ENCODE data around the gene MRPL24.

The MRPL24 gene

GRCh38 chr1:156742801-156743200, 1.9 kb upstream of the MRPL24 start:
- no peak for DNase-seq

- no peak for DNase-seq
Observed at GRCh38 chr1:156742017-156742416, 1.1 kb upstream of the MRPL24 start.

- DNase-seq: no peak
Observed at GRCh38 chr1:156741481-156741983, 644 bp upstream of the MRPL24 start.

- DNase-seq: no peak
Observed at GRCh38 chr1:156740237-156740740, 599 bp downstream of the MRPL24 start.

- no peak for DNase-seq
Observed at GRCh38 chr1:156738916-156739315, 2.0 kb downstream of the MRPL24 start.

- DNase-seq: no peak
Observed at GRCh38 chr1:156738407-156738806, 2.5 kb downstream of the MRPL24 start.

- DNase-seq: no peak
Observed at GRCh38 chr1:156733989-156734584, 6.8 kb downstream of the MRPL24 start.

- peak; percentile 96 for DNase-seq
Observed at GRCh38 chr1:156728599-156729462, 12.1 kb downstream of the MRPL24 start, which contains the start of gene ISG20L2. Gene ISG20L2 (minus strand): TSS chr1:156728766. CDS start chr1:156727652, 1,114 bp downstream.

GRCh38 chr1:156727926-156728598, 12.8 kb downstream of the MRPL24 start, which contains the start of gene METTL25B:
Gene METTL25B (plus strand): TSS chr1:156728469. CDS start chr1:156729105, 636 bp downstream.
- no peak for DNase-seq

- no peak for DNase-seq
Observed at GRCh38 chr1:156727492-156727891, 13.4 kb downstream of the MRPL24 start.

- no peak for DNase-seq
Observed at GRCh38 chr1:156726549-156727226, 14.2 kb downstream of the MRPL24 start.

GRCh38 chr1:156725683-156726280, 15.1 kb downstream of the MRPL24 start:
- peak; percentile 93 for DNase-seq

GRCh38 chr1:156721535-156721934, 19.4 kb downstream of the MRPL24 start:
- no peak for DNase-seq

GRCh38 chr1:156721131-156721530, 19.8 kb downstream of the MRPL24 start:
- no peak for DNase-seq

GRCh38 chr1:156717351-156717750, 23.5 kb downstream of the MRPL24 start:
- no peak for DNase-seq

GRCh38 chr1:156714830-156715229, 26.1 kb downstream of the MRPL24 start:
- no peak for DNase-seq

GRCh38 chr1:156712626-156713025, 28.3 kb downstream of the MRPL24 start:
- DNase-seq: no peak

GRCh38 chr1:156711011-156711817, 29.7 kb downstream of the MRPL24 start:
- DNase-seq: peak; percentile 73

GRCh38 chr1:156709757-156710489, 31.0 kb downstream of the MRPL24 start:
- DNase-seq: peak; percentile 78

- DNase-seq: no peak
Observed at GRCh38 chr1:156709031-156709430, 31.9 kb downstream of the MRPL24 start.

All from right forelimb (tissue), 1 donor.